Measurements from ENCODE around the gene ACOT2.
"Not testable (repeated sequence)": the region's sequence is repeated elsewhere in the genome, so short reads cannot be mapped to it uniquely, and the experiment has no call there.

ACOT2 gene, protein sequence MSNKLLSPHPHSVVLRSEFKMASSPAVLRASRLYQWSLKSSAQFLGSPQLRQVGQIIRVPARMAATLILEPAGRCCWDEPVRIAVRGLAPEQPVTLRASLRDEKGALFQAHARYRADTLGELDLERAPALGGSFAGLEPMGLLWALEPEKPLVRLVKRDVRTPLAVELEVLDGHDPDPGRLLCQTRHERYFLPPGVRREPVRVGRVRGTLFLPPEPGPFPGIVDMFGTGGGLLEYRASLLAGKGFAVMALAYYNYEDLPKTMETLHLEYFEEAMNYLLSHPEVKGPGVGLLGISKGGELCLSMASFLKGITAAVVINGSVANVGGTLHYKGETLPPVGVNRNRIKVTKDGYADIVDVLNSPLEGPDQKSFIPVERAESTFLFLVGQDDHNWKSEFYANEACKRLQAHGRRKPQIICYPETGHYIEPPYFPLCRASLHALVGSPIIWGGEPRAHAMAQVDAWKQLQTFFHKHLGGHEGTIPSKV

GRCh38 chr14:73569185-73569958 lies at the start of gene ACOT2:
TSS of gene ACOT2 (plus strand) at chr14:73569213. CDS start at chr14:73569241, 28 bp downstream.
- not testable (repeated sequence) for FAIRE-seq

DNA sequence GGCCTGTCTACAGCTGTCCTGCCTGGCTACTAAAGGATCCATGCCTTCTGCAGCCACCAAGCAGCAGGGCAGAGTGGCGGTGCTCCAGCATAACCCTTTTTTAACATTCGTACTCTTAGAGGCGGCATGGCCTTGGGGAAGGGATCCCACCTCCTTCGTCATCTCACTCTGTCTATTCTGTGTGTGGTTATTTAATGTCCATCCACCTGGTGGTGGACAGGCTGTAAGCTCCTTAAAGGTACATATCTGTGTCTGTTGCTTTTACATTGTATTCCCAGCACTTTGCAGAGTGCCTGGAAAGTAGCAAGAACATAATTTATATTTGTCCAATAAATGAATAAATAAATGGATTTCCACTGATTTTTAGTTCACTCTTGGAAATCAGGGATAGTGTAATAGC lies 47.8 kb upstream of the ACOT2 start:
- FAIRE-seq = no peak

GRCh38 chr14:73524493-73524892 lies 44.5 kb upstream of the ACOT2 start:
- no peak for FAIRE-seq

DNA sequence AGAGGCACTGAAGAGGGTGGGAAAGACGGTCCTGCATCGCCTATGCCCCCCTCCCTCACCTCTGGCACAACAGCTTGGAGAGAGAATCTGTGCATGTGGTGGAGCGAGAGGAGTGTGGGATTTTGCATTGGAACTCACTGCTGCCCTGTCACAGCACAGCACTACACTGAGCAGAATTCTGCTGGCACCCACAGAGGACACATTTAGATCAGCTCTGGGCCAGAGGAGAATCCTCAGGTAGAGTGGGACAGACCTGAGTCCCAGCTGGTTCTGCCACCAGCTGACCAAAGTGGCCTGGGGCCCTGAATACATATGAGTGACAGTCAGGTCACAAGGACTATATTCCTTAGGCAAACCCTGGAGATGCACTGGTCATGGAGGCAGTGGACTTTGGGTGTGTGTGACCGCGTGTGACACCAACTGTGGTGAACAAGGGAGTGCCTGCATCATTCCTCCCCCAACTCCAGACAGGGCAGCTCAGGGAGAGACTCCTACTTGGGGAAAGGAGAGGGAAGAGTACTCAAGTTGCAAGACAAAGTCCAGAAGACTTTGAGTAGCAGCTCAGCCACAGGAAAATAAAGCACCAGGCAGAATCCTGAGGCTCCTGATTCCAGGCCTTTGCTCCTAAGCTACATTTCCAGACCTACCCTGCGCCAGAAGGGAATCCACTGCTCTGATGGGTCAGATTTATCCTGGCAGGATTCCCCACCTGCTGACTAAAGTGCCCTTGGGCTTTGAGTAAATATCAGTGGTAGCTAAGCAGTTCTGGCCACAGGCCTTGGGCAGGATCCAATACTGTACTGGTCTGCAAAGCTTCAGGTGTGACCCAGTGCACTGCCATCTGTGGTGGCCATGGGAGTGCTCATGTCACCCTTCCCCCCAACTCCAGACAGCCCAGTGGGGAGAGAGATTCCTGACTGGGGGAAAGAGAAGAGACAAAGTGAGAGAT lies 42.7 kb upstream of the ACOT2 start:
- no peak for FAIRE-seq

DNA sequence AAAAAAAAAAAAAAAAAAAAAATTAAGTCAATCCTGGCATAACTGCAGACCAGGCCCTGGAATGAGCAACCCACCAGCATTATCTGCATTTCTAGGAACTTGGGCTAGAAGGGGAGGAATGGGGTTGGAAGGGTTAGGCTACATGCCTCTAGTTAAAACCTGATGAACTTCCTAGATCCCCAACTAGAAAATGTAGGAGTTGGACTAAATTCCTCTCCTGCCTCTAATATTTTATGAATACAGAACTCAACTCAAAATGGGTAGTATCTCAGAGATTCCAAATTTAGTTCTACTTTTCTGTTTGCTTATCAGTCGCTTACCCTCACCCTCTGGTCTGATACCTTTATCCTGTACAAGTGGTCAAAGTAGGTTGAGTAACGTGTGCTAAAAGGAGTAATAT lies 39.7 kb upstream of the ACOT2 start:
- not testable (repeated sequence) for FAIRE-seq

DNA sequence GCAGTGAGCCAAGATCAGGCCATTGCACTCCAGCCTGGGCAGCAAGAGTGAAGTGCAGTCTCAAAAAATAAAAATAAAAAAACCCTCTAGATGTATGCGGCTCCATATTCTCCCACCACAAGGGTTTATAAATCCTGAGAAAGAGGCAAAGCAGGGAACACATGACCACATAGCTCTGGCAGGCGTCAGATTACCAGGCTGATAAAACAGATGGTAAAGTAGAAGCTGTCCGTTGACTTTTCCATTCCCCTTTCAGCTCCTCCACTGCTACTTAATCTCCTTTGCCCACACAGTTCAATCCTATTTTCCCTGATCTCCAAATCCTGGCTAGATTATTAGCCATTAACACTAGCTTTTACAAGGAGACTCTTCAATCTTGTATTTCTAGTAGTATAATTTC lies 37.0 kb upstream of the ACOT2 start:
- not testable (repeated sequence) for FAIRE-seq

- FAIRE-seq = not testable (repeated sequence)
Measured at GRCh38 chr14:73537244-73538045, 31.6 kb upstream of the ACOT2 start.

GRCh38 chr14:73539017-73539416 lies 30.0 kb upstream of the ACOT2 start:
- FAIRE-seq = not testable (repeated sequence)

GRCh38 chr14:73542961-73543360 lies 26.1 kb upstream of the ACOT2 start:
- FAIRE-seq = not testable (repeated sequence)

DNA sequence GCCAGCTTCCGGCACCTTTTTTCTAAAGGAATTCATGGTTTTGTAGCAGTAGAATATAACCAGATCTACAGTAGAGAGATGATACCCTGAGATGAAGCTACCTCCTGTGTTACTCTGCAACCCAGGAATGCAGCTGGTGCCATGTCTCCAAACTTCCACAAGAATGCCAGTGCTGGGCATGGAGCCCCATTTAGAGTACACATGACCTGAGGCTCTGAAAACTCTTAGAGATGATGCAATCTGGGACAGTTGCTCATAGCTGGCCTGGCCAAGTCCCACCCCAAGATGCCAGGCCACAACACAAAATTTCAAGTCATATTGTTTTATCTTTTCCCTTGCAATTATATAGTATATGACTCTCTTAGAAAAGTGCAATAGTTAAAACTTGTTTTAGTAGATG lies 23.7 kb upstream of the ACOT2 start:
- FAIRE-seq = not testable (repeated sequence)

DNA sequence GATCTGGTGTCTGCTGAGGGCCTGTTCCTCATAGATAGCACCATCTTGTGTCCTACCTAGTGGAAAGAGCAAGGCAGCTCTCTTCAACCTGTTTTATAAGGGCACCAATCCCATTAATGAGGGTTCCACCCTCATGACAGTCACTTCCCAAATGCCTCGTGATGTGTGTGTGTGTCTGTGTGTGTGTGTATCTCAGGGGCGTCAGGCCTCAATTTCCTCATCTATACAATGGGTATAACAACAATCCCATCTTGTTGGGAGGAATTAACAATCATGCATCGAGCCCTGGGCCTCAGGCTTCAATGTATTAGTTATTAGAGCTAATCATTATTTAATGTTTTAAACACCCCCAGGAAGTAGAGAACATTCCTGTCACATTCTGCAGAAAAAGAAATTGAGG lies 19.9 kb upstream of the ACOT2 start:
- not testable (repeated sequence) for FAIRE-seq

- FAIRE-seq = not testable (repeated sequence)
Measured at GRCh38 chr14:73549889-73550524, 19.0 kb upstream of the ACOT2 start.

DNA sequence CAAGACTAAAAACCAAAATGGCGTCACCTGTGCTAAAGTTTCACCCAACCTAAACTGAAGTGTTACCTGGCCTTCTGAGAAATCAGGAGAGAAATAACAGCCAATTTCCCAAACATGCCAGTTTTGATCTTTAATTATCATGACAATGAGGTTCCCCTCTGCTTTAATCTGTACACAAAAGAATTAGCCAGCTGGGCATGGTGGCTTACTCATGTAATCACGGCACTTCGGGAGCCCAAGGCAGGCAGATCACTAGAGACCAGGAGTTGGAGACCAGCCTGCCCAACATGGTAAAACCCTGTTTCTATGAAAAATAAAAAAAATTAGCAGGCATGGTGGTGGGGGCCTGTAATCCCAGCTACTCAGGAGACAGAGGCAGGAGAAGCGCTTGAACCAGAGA lies 15.2 kb upstream of the ACOT2 start:
- FAIRE-seq = no peak

DNA sequence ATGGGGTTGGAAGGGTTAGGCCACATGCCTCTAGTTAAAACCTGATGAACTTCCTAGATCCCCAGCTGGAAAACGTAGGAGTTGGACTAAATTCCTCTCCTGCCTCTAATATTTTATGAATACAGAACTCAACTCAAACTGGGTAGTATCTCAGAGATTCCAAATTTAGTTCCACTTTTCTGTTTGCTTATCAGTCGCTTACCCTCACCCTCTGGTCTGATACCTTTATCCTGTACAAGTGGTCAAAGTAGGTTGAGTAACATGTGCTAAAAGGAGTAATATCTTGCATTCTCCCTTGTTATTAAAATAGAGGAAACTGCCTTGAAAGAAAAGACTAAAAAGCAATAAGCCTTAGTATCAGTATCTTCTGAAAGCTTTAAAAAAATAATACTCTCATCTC lies 11.8 kb upstream of the ACOT2 start:
- FAIRE-seq = not testable (repeated sequence)

GRCh38 chr14:73558238-73558637 lies 10.8 kb upstream of the ACOT2 start:
- FAIRE-seq = not testable (repeated sequence)

DNA sequence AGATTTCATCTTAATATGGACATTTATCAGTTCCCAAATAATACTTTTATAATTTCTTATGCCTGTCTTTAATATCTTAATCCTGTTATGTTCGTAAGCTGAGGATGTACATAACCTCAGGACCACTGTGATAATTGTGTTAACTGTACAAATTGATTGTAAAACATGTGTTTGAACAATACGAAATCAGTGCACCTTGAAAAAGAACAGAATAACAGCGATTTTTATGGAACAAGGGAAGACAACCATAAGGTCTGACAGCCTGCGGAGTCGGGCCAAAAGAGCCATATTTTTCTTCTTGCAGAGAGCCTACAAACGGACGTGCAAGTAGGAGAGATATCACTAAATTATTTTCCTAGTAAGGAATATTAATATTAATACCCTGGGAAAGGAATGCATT lies 6.8 kb upstream of the ACOT2 start:
- not testable (repeated sequence) for FAIRE-seq

DNA sequence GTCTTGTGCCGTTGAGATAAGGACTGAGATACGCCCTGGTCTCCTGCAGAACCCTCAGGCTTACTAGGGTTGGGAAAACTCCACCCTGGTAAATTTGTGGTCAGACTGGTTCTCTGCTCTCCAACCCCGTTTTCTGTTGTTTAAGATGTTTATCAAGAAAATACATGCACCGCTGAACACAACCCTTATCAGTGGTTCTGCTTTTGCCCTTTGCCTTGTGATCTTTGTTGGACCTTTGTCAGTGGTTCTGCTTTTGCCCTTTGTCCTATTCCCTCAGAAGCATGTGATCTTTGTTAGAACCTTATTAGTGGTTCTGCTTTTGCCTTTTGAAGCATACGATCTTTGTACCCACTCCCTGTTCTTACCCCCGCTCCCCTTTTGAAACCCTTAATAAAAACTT lies 6.3 kb upstream of the ACOT2 start:
- FAIRE-seq = not testable (repeated sequence)

DNA sequence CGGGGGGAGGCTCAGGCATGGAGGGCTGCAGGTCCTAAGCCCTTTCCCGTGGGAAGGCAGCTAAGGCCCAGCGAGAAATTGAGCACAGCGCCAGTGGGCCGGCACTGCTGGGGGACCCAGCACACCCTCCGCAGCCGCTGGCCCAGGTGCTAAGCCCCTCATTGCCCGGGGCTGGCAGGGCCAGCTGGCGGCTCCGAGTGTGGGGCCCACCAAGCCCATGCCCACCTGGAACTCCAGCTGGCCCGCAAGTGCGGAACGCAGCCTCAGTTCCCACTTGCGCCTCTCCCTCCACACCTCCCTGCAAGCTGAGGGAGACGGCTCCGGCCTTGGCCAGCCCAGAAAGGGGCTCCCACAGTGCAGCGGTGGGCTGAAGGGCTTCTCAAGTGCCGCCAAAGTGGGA lies 2.6 kb upstream of the ACOT2 start:
- not testable (repeated sequence) for FAIRE-seq

DNA sequence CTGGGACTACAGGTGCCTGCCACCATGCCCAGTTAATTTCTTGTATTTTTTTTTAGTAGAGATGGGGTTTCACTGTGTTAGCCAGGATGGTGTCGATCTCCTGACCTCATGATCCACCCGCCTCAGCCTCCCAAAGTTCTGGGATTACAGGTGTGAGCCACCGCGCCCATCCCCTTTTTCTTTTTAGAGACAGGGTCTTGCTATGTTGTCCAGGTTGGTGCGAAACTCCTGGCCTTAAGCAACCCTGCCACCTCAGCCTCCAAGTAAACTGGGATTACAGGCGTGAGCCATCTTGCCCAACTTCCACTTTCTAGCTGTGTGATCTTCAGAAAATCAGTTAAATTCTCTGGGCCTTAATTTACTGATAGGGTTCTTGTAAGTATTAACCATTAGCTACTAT lies 2.1 kb upstream of the ACOT2 start:
- FAIRE-seq = not testable (repeated sequence)

GRCh38 chr14:73567358-73567757 lies 1.7 kb upstream of the ACOT2 start:
- FAIRE-seq = no peak

Measured in A204.1 (cell line).